Ovary (tissue), 3 donors: Measurements from ENCODE around the gene TMEM44.

ENCODE experiments used
- CTCF ChIP-seq, 3 donors: fragments of 450-650 bp in 2 of 3; fragments of 200-600 bp in 1 of 3; IDR thresholded peaks; one replicate each; pipeline versions ENCODE4 v1.5.1 to v1.8.0; 2016 to 2022; ENCODE audit warnings: antibody characterized with exemption in 3 of 3, mild to moderate bottlenecking in 1 of 3
- EP300 ChIP-seq: sonication (generic); formaldehyde crosslinking; IDR thresholded peaks from one replicate; pipeline ENCODE4 v1.6.1; 2017; ENCODE audit warnings: antibody characterized with exemption
- POLR2A ChIP-seq: fragments of 450-650 bp; IDR thresholded peaks from one replicate; pipeline ENCODE4 v1.6.1; 2017; ENCODE audit warnings: antibody characterized with exemption, mild to moderate bottlenecking, moderate library complexity
- donor health status: DM: no; HTN: no; CAD: no.

- TF ChIP-seq POLR2A (no peak), CTCF (IDR thresholded peaks at IDR 0.05) (no peak), EP300 (no peak)
These were observed 47.3 kb downstream of the TMEM44 start for GRCh38 chr3:194585880-194586281.
